Activated CD8-positive, alpha-beta memory T cell treated with anti-CD3 and anti-CD28 coated beads for 1 hour (primary cell): Measurements from ENCODE around the gene CKM.
"Not testable (repeated sequence)": the region's sequence is repeated elsewhere in the genome, so short reads cannot be mapped to it uniquely, and the experiment has no call there.

Experiments used
- DNase-seq, 2 donors: peaks; one replicate each; pipeline ENCODE4 v3.0.0-alpha.2; 2020; ENCODE audit warnings: low read depth in 1 of 2; ENCODE audit errors: extremely low read depth in 1 of 2

The CKM gene

DNA sequence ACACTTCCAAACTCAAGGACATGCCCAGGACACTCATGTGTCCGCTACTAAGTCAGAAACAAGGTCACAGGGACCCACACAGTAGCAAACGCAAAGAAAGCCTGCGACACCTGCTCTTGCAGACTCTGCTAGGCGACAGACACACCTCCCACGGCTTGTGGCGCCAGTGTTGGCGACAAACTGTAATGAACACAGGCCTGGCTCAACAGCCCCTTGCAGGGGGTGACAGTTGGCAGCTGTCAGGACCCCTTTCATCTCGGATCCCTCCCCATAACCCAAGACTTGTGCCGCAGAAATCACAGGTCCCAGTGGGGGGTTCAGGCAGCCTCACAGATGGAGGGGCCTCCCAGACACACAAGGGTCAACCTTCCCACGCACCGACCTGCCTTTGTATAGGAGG lies 364 bp downstream of the CKM start:
- no peak for DNase-seq

DNA sequence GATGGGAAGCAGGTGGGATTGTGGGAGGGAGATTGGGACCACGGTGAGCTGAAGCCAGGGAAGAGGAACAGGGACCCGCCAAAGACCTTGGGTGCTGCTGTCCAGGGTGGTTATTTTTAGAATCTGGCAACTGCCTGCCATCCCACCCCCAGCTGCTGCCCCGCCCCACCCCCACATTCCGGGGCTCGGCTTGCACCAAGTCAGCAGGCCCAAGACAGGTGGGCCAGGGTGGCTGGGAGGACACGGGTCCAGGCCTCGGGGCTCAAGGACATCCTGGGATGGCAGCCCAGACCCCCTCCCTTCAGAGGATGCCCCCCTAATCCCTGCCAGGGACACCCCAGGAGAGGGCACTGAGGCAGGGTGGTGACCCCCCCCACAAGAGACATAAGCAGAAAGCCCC lies 827 bp downstream of the CKM start:
- no peak for DNase-seq

DNA sequence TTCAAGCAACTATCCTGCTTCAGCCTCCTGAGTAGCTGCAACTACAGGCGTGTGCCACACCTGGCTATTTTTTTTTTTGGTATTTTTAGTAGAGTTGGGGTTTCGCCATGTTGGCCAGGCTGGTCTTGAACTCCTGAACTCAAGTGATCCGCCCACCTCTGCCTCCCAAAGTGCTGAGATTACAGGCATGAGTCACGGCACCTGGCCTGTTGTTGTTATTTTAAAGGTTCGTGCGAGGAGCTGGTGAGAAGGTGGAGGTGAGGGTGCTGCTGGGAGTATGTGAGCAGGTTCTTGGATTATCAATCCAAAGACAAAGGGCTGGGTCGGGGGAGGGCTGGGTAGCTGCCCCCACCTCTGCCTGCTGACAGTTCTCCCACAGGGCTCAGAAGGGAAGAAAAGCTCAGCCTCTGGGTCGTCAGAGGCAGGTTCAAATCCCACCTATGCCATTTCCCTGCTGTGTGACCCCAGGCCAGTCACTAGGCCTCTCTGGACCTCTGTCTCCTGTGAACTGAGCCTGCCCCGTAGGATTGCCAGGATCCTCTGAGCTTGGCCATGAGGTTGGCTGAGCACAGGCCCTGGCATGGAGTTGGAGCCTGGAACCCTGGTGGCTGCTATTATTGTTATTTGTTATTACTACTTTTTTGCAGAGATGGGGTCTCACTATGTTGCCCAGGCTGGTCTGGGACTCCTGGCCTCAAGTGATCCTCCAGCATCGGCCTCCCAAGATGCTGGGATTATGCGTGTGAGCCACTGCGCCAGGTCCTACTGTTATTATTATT lies 1.5 kb downstream of the CKM start:
- no peak for DNase-seq

DNA sequence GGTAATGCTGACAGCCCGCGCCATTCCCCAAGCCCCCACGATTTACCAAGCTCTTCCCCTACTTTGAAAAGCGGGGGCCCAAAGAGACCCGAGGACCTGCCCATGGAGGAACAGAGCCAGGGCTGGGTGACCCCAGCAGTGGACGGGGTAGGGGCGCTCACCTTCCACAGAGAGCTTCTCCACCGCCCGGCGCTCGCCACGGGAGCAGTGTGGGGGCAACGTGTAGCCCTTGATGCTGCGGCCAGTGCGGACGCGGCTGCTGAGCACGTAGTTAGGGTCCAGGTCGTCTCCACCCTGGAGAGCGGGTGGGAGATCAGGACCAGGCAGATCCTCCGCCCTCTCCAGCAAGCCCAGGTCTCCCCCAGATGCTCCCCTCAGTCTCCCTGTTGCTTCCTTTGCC lies 7.4 kb downstream of the CKM start:
- no peak for DNase-seq

DNA sequence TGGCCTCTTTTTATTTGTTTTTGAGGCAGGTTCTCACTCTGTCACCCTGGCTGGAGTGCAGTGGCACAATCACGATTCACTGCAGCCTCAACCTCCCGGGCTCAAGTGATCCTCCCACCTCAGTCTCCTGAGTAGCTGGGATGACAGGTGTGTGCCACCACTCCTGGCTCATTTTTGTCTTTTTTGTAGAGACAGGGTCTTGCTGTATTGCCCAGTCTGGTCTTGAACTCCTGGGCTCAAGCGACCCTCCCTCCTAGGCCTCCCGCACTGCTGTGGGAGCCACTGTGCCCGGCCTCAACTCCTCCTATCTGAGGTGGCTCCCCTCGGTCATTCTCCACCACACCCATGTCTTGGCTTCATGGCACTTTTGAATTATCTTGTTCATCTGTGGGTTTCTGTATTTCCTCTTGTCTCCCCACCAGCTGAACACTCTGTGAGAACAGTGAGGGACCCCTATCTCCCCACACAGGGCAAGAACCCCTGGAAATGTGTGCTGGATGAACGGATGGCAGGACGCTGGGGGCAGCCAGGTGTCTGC lies 7.9 kb downstream of the CKM start:
- no peak for DNase-seq

DNA sequence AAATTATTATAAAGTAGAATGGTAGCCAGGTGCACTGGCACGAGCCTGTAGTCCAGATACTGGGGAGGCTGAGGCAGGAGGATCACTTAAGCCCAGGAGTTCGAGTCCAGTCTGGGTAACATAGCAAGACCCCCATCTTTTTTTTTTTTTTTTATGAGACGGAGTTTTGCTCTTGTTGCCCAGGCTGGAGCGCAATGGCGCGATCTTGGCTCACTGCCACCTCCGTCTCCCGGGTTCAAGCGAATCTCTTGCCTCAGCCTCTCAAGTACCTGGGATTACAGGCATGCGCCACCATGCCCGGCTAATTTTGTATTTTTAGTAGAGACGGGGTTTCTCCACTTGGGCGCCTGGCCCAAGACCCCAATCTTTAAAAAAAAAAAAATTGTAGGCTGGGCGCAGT lies 10.4 kb downstream of the CKM start:
- not testable (repeated sequence) for DNase-seq

DNA sequence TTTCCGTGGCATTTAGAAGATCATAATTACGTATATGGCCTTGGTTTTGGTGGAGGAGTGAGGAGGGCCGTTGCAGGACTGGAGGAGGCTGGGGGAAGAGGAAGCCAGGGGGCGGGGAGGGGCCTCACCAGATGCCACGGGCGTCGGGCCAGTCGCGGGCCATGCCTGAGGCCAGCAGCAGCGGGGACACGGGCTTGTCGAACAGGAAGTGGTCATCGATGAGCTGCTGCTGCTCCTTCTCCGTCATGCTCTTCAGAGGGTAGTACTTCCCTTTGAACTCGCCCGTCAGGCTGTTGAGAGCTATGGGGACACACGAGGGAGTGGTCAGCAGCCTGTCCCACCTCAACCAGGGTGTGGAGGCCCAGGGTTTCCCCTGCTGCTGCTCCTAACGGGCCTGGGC lies 11.1 kb downstream of the CKM start:
- DNase-seq, result no peak

DNA sequence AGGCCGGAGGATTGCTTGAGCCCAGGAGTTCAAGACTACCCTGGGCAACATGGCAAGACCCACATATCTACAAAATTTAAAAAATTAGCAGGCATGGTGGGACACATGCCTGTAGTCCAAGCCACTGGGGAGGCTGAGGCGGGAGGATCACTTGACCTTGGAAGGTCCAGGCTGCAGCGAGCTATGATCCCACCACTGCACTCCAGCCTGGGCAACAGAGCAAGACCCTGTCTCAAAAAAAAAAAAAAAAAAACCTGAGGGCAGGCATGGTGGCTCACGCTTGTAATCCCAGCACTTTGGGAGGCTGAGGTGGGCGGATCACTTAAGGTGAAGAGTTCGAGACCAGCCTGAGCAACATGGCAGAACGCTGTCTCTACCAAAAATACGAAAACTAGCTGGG lies 13.4 kb downstream of the CKM start:
- DNase-seq, result not testable (repeated sequence)

DNA sequence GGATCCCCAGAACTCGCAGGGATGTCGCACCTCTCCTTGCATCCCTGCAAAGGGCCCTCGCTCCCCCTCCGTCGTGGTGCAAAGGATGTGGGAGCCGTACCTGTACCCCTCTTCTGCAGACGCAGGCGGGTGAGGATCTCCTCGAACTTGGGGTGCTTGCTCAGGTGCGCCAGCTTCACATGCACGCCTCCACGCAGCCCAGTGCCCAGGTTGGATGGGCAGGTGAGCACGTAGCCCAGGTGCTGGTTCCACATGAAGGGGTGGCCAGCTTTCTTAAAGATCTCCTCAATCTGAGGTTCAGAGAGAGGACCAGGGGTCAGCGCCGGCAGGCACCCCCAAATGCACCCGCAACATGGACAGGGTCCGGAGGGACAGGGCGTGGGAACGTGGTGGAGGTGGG lies 15.3 kb downstream of the CKM start:
- no peak for DNase-seq

DNA sequence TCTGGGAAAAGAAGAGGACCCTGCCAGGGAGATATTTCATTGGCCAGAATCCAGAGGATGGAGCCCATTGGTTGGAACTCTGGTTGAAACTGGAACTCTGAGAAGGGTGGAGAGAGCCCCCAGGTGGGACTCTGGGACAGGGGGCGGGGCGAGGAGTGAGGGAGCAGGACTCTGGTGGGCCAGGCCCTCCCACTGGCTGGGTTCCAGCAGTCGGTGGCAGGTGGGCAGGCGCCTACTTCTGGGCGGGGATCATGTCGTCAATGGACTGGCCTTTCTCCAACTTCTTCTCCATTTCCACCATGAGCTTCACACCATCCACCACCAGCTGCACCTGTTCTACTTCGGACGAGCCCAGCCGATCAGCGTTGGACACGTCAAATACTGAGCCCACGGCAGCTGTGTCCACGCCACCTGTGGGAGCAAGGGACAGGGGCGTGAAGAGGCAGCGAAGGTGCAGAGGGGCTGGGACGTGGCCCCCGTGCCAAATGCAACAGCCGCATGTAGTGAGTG lies 16.1 kb downstream of the CKM start:
- DNase-seq, result no peak

DNA sequence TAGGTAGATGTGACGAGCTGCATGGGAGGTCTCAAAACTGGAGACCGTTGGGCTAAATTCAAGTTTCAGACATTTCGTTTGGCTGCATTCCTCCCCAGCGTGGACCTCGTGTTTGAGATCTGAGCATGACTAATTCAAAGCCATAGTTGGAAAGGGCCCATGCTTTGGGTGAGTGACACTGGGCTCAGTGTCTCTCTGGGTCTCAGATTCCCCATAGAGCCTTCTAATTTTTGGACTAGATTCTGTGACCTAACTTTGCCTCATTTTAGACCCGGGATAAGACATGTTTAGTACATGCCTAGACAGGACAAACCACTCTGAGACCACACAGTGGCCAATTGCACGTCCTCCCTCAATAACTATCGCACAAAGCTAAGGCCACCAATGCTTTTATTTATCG lies 16.6 kb downstream of the CKM start:
- DNase-seq, result no peak

DNA sequence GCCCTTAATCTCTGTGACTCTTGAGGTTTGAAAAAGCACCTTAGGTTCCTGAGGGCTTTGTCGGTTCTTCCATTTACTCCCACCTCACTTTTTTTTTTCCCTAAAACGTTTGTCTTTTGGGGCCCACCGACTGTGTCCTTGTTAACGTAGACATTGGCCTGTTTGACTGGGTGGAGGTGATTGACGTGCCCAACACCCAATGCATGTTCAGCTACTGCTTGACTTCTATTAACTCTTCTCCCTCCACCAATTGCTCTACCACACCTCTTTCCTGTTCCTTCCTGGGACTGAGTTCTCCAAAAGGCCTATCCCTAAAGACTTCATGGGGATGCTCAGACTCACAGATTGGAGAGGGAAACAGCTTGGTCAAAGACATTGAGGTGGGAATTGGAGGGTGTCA lies 17.3 kb downstream of the CKM start:
- no peak for DNase-seq

DNA sequence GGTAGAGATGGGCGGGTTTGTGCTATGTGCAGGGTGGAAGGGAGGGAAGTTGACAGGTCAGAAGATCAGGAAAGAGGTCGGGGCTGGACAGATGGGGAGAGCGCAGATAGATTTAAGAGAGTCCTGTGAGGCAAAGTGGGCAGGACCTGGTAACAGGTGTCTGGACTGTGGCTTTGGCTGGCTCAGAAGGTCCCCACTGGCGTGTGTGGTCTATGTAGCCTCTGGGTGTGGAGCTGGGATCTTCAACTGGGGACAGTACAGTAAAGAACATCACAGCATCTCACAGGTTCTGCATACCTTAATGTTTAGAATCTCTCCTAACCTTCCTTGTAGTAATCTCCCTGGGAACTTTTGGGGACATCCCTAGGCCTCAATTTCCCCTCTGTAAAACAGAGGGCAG lies 17.7 kb downstream of the CKM start:
- no peak for DNase-seq

DNA sequence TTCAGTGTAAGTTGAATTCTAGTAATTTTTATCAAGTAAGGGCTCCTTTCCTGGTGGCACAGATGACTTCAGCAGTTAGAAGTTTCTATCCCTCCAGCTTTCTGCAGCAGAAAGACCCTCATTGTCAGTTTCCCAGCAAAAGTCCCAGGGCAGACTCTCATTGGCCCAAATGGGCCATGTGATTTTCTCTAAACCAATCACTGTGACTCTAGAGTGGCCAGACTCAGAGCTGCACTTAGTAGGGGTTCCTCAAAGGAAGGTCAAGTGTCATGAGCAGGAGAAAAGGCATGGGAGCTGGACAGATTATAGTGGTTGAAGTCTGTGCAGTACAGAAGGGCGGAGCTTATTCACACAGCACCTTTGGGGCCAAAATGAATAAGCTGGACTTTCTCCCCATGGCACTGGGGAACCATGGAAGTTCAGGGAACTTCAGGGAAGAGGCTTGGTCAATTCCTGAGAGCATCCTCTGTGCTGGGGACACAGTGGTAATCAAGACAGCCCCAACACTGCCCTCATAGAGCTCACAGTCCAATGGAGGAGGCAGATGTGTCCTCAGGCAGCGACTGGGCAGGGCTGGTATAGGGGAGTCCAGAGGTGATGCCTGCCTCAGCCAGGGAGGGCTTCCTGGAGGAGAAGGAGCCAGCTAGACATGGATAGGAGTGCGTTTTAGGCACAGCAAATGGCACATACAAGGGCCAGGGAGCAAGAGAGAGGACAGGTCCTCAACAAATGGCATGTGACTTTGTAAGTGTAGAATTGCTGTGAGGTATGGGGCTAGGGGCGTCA lies 18.3 kb downstream of the CKM start:
- no peak for DNase-seq

DNA sequence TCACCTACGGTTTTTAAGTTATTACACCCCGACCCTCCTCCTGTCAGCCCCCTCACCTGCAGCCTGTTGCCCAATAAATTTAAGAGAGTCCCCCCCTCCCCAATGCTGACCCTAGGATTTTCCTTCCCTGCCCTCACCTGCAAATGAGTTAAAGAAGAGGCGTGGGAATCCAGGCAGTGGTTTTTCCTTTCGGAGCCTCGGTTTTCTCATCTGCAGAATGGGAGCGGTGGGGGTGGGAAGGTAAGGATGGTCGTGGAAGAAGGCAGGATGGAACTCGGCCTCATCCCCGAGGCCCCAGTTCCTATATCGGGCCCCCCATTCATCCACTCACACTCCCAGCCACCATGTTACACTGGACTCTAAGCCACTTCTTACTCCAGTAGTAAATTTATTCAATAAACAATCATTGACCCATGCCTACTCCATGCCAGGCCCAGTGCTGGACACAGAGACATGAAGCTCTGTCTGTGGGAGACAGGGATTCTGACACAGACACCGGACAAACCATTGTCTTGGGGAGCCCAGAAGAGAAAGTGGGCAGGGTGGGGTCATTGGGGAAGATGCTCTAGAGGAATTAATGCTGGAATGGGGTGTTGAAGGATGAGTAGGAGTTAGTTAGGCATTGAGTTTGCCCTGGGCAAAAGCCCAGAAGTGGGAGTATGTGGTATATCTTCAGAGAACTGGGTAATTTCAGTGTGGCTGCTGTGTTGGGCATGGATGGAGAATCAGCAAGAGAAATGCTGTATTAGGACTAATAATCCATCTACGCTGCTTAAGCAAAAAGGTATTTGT lies 19.2 kb downstream of the CKM start:
- no peak for DNase-seq

DNA sequence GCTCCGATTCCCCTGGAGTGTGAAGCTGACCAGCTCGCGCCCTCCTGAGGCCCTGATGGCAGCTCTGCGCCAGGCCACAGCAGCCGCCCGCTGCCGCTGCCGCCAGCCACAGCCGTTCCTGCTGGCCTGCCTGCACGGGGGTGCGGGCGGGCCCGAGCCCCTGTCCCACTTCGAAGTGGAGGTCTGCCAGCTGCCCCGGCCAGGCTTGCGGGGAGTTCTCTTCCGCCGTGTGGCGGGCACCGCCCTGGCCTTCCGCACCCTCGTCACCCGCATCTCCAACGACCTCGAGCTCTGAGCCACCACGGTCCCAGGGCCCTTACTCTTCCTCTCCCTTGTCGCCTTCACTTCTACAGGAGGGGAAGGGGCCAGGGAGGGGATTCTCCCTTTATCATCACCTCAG lies 20.3 kb downstream of the CKM start:
- no peak for DNase-seq

DNA sequence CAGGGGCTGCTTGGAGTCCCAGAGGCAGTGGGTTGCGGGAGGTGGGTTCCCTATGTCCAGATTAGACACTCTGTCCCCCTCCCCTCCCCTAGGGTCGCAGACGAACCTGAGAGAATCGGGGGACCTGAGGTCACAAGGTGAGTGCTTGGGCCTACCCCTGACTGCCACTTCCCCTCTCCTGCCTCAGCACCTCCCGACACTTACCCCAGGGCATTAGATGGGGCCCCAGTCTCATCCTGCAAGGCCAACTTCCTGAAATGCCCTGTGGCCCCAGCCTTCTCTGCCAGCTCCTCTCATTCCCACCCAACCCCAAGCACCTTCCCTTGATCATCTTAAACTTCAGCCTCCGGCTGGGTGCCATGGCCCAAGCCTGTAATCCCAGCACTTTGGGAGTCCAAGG lies 23.0 kb downstream of the CKM start:
- DNase-seq, result no peak

DNA sequence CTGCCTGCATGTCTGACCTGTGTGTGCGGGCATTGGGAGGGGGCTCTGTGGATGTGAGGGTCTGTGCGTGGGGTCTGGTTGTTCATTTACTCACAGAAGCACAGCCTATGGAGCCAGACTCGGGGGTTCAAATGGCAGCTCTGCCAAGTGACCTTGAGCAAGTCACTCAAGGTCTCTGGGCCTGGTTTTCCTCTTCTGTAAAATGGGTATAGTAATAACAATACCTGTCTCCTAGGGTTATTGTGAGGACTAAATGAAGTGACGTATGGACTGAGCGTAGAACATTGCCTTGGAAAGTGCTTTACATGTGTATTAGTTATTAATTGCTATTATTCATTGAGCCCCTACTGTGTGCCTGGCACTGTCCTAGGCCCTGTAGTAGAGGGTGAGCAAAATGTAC lies 24.4 kb downstream of the CKM start:
- DNase-seq, result no peak

DNA sequence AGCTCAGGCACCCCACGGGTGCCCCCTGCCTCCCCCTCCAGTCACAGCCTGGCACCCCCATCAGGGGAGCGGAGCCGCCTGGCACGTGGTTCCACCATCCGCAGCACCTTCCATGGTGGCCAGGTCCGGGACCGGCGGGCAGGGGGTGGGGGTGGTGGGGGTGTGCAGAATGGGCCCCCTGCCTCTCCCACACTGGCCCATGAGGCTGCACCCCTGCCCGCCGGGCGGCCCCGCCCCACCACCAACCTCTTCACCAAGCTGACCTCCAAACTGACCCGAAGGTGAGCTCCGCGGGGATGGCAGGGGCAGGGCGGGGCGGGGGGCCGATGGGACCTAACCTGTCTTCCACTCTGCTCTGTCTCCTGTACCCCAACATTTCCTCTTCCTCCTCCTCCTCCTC lies 25.0 kb downstream of the CKM start:
- DNase-seq, result no peak

DNA sequence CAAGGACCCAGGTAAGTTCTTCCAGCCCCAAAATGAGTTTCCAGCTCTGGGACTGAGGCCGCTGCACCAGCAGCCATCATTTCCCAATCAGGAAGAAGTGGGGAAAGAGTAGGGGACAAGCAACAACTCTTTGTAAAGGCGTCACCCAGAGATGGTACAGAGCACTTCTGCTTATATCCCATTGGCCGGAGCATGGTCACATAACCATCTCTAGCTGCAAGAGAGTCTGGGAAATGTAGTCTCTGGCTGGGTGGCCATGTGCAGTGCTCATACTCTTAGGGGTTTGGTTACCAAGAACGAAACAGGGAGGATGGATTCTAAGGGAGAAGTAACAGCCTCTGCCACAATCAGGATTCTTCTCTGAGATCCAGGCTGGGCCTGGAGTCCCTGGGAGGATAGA lies 26.3 kb downstream of the CKM start:
- no peak for DNase-seq

DNA sequence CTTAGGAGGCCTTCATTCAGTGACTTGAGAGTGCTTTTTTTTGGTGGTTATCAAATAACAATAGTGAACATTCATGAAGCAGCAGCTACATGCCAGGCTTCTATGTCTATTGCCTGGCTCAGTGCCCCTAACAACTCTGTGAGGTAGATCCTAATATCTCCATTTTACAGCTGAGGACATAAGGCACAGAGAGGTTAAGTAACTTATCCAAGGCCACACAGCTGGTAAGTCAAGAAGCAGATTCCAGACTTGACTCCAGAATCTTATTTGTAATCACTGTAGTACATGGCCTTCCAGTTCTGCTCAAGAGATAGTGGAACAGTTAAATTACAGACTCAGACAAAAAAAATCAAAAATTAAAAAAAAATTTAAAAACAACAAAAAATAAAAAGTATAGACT lies 26.8 kb downstream of the CKM start:
- no peak for DNase-seq
